Measurements from ENCODE around the gene FKBP4. TPM values are rescaled to one million over a fixed set of nuclear protein-coding genes. Genes with fewer than 3 reads are reported as not detected.

FKBP4 gene
- total RNA-seq, 1 donor from 2014 or later: 149 TPM

GRCh38 chr12:2759733-2760132, 35.0 kb upstream of the FKBP4 start:
- H3K9me3 Mint-ChIP-seq (ENCODE audit: low read depth): peaks cover 3% of the 10 kb centered on the region
- no peak for DNase-seq (ENCODE audit: low spot score, unreplicated experiment)
- peaks cover 57% of the 10 kb centered on the region for H3K27me3 Mint-ChIP-seq
- no peak overlapping the region for H3K4me3 Mint-ChIP-seq (ENCODE audit: low read depth)
- H3K36me3 Mint-ChIP-seq (ENCODE audit: insufficient read depth): no peaks in the 10 kb centered on the region
- H3K4me1 Mint-ChIP-seq (ENCODE audit: low read depth): no peaks in the 10 kb centered on the region
- H3K27ac Mint-ChIP-seq: no peak overlapping the region
- no peak for TF ChIP-seq CTCF (IDR thresholded peaks at IDR 0.05; ENCODE audit: unreplicated experiment)

- DNase-seq (ENCODE audit: low spot score, unreplicated experiment): no peak
Observed at GRCh38 chr12:2764398-2764797, 30.4 kb upstream of the FKBP4 start.

GRCh38 chr12:2765052-2765451, 29.7 kb upstream of the FKBP4 start:
- H3K27ac Mint-ChIP-seq: no peak overlapping the region
- no peaks in the 10 kb centered on the region for H3K36me3 Mint-ChIP-seq (ENCODE audit: insufficient read depth)
- TF ChIP-seq CTCF (IDR thresholded peaks at IDR 0.05; ENCODE audit: unreplicated experiment): no peak
- H3K27me3 Mint-ChIP-seq: peaks cover 55% of the 10 kb centered on the region
- DNase-seq (ENCODE audit: low spot score, unreplicated experiment): no peak
- H3K9me3 Mint-ChIP-seq (ENCODE audit: low read depth): no peaks in the 10 kb centered on the region
- no peaks in the 10 kb centered on the region for H3K4me1 Mint-ChIP-seq (ENCODE audit: low read depth)
- no peak overlapping the region for H3K4me3 Mint-ChIP-seq (ENCODE audit: low read depth)

More at GRCh38 chr12:2764398-2764797, 30.4 kb upstream of the FKBP4 start:
- Mint-ChIP-seq H3K4me3 (ENCODE audit: low read depth) (no peak overlapping the region), H3K9me3 (ENCODE audit: low read depth) (no peaks in the 10 kb centered on the region), H3K27me3 (peaks cover 56% of the 10 kb centered on the region), H3K27ac (no peak overlapping the region), H3K4me1 (ENCODE audit: low read depth) (no peaks in the 10 kb centered on the region), H3K36me3 (ENCODE audit: insufficient read depth) (no peaks in the 10 kb centered on the region)
- TF ChIP-seq CTCF (IDR thresholded peaks at IDR 0.05; ENCODE audit: unreplicated experiment): no peak

- DNase-seq (ENCODE audit: low spot score, unreplicated experiment): no peak
- Mint-ChIP-seq H3K9me3 (ENCODE audit: low read depth) (peaks cover 2% of the 10 kb centered on the region), H3K27ac (no peak overlapping the region), H3K4me3 (ENCODE audit: low read depth) (no peak overlapping the region), H3K27me3 (peaks cover 56% of the 10 kb centered on the region), H3K36me3 (ENCODE audit: insufficient read depth) (peaks cover 2% of the 10 kb centered on the region), H3K4me1 (ENCODE audit: low read depth) (no peaks in the 10 kb centered on the region)
- no peak for TF ChIP-seq CTCF (IDR thresholded peaks at IDR 0.05; ENCODE audit: unreplicated experiment)
Observed at GRCh38 chr12:2765608-2766007, 29.2 kb upstream of the FKBP4 start.

- H3K9me3 Mint-ChIP-seq (ENCODE audit: low read depth): peaks cover 3% of the 10 kb centered on the region
- H3K27me3 Mint-ChIP-seq: peaks cover 67% of the 10 kb centered on the region
- H3K36me3 Mint-ChIP-seq (ENCODE audit: insufficient read depth): peaks cover 2% of the 10 kb centered on the region
- H3K4me3 Mint-ChIP-seq (ENCODE audit: low read depth): no peak overlapping the region
- no peak for DNase-seq (ENCODE audit: low spot score, unreplicated experiment)
- no peak for TF ChIP-seq CTCF (IDR thresholded peaks at IDR 0.05; ENCODE audit: unreplicated experiment)
- no peak overlapping the region for H3K27ac Mint-ChIP-seq
- H3K4me1 Mint-ChIP-seq (ENCODE audit: low read depth): no peaks in the 10 kb centered on the region
Observed at GRCh38 chr12:2768224-2768961, 26.4 kb upstream of the FKBP4 start.

Measured in progenitor cell of endocrine pancreas (in vitro differentiated cells).